ENCODE results near the gene USP13.

GRCh38 chr3:179832333-179832854, 179.6 kb downstream of the USP13 start:
- TF ChIP-seq EP300 (IDR thresholded peaks at IDR 0.05), result no peak
- no peak for TF ChIP-seq POLR2AphosphoS5 (IDR thresholded peaks at IDR 0.05)
